Measurements from ENCODE around the gene NT5C2. TPM values are rescaled to one million over a fixed set of nuclear protein-coding genes. Genes with fewer than 3 reads are reported as not detected.
"Not testable (repeated sequence)": the region's sequence is repeated elsewhere in the genome, so short reads cannot be mapped to it uniquely, and the experiment has no call there.

Gene NT5C2
- polyA plus RNA-seq, 1 of the 3 experiments (the other 2 are of a cell fraction) = 29.6 TPM

DNA sequence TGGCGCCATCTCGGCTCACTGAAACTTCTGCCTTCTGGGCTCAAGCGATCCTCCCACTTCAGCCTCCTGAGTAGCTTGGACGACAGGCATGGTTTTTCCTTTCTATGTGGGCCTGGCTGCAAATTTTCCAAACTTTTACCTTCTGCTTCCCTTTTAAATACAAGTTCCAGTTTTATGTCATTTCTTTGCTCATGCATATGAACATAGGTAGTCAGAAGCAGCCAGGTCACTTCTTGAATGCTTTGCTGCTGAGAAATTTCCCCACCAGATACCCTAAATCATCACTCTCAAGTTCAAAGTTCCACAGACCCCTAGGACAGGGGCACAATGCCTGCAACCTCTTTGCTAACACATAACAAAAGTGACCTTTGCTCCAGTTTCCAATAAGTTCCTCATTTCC, 31.1 kb upstream of the NT5C2 start:
- Histone ChIP-seq H3K4me2 (no peak overlapping the region), H3F3A (replicated peaks; ENCODE audit: insufficient read depth) (no peaks in the 10 kb centered on the region), H3K27ac (ENCODE audit: low read depth in 2 of 2, low read length in 1 of 2) (no peak overlapping the region), H3K4me1 (ENCODE audit: control insufficient read depth in 1 of 2, insufficient read depth in 2 of 2, low read depth in 1 of 2, low read length in 1 of 2) (no peaks in the 10 kb centered on the region), H3K9me3 (no peaks in the 10 kb centered on the region), H2AFZ (ENCODE audit: low read depth) (no peak overlapping the region), H3K27me3 (ENCODE audit: insufficient read depth) (no peaks in the 10 kb centered on the region), H3K9ac (no peak overlapping the region), H3K36me3 (replicated peaks in 1 of 2; ENCODE audit: control insufficient read depth in 1 of 2, insufficient read depth in 2 of 2, low read length in 1 of 2) (no peaks in the 10 kb centered on the region), H3K4me3 (ENCODE audit: low read depth in 2 of 2, low read length in 1 of 2) (no peak overlapping the region), H3K9me2 (no peaks in the 10 kb centered on the region), H4K20me1 (ENCODE audit: insufficient read depth) (no peaks in the 10 kb centered on the region), H3K79me2 (ENCODE audit: insufficient read depth) (no peaks in the 10 kb centered on the region)
- CTCF ChIA-PET = interaction anchor here (1.0 kb wide), 1 partner anchor 307 kb away, joined by 3 read pairs; no protein-coding TSS in a partner anchor
- WGBS (ENCODE audit: low lambda C conversion rate) = 83% methylated on average over 4 of the region's 4 CpGs
- TF ChIP-seq TAF1 (IDR thresholded peaks at IDR 0.05; ENCODE audit: borderline replicate concordance, low read depth, low read length) = no peak
- no peak for TF ChIP-seq FOXJ3 (CRISPR knock-in tag; IDR thresholded peaks at IDR 0.05)
- TF ChIP-seq, protein P1, sequence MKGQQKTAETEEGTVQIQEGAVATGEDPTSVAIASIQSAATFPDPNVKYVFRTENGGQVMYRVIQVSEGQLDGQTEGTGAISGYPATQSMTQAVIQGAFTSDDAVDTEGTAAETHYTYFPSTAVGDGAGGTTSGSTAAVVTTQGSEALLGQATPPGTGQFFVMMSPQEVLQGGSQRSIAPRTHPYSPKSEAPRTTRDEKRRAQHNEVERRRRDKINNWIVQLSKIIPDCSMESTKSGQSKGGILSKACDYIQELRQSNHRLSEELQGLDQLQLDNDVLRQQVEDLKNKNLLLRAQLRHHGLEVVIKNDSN (IDR thresholded peaks at IDR 0.05; ENCODE audit: borderline replicate concordance, low read depth) = no peak
- no peak for TF ChIP-seq RFX5 (IDR thresholded peaks at IDR 0.05; ENCODE audit: low read length)
- no peak for TF ChIP-seq FOSL2 (IDR thresholded peaks at IDR 0.05; ENCODE audit: borderline replicate concordance, low read depth)
- TF ChIP-seq, protein P2, sequence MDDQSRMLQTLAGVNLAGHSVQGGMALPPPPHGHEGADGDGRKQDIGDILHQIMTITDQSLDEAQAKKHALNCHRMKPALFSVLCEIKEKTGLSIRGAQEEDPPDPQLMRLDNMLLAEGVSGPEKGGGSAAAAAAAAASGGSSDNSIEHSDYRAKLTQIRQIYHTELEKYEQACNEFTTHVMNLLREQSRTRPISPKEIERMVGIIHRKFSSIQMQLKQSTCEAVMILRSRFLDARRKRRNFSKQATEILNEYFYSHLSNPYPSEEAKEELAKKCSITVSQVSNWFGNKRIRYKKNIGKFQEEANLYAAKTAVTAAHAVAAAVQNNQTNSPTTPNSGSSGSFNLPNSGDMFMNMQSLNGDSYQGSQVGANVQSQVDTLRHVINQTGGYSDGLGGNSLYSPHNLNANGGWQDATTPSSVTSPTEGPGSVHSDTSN (IDR thresholded peaks at IDR 0.05) = no peak
- no peak for TF ChIP-seq NFIC (IDR thresholded peaks at IDR 0.05; ENCODE audit: borderline replicate concordance)
- no peak for TF ChIP-seq MXI1 (IDR thresholded peaks at IDR 0.05; ENCODE audit: low read depth, low read length)
- TF ChIP-seq TCF12 (IDR thresholded peaks at IDR 0.05) = no peak
- TF ChIP-seq, protein P3, sequence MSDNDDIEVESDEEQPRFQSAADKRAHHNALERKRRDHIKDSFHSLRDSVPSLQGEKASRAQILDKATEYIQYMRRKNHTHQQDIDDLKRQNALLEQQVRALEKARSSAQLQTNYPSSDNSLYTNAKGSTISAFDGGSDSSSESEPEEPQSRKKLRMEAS (IDR thresholded peaks at IDR 0.05; ENCODE audit: low read depth) = no peak
- TF ChIP-seq, protein P4, sequence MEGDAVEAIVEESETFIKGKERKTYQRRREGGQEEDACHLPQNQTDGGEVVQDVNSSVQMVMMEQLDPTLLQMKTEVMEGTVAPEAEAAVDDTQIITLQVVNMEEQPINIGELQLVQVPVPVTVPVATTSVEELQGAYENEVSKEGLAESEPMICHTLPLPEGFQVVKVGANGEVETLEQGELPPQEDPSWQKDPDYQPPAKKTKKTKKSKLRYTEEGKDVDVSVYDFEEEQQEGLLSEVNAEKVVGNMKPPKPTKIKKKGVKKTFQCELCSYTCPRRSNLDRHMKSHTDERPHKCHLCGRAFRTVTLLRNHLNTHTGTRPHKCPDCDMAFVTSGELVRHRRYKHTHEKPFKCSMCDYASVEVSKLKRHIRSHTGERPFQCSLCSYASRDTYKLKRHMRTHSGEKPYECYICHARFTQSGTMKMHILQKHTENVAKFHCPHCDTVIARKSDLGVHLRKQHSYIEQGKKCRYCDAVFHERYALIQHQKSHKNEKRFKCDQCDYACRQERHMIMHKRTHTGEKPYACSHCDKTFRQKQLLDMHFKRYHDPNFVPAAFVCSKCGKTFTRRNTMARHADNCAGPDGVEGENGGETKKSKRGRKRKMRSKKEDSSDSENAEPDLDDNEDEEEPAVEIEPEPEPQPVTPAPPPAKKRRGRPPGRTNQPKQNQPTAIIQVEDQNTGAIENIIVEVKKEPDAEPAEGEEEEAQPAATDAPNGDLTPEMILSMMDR (IDR thresholded peaks at IDR 0.05) = no peak
- TF ChIP-seq, protein P5, sequence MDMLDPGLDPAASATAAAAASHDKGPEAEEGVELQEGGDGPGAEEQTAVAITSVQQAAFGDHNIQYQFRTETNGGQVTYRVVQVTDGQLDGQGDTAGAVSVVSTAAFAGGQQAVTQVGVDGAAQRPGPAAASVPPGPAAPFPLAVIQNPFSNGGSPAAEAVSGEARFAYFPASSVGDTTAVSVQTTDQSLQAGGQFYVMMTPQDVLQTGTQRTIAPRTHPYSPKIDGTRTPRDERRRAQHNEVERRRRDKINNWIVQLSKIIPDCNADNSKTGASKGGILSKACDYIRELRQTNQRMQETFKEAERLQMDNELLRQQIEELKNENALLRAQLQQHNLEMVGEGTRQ (IDR thresholded peaks at IDR 0.05; ENCODE audit: borderline replicate concordance, low read depth, low read length) = no peak
- TF ChIP-seq JUND (IDR thresholded peaks at IDR 0.05) = no peak
- TF ChIP-seq YY1 (IDR thresholded peaks at IDR 0.05; ENCODE audit: low read depth) = no peak
- TF ChIP-seq RXRA (IDR thresholded peaks at IDR 0.05; ENCODE audit: borderline replicate concordance, low read depth) = no peak
- no peak for TF ChIP-seq GABPA (IDR thresholded peaks at IDR 0.05; ENCODE audit: low read depth)
- no peak for TF ChIP-seq MEF2A (IDR thresholded peaks at IDR 0.05; ENCODE audit: borderline replicate concordance, low read depth)
- no peak for TF ChIP-seq NRF1 (IDR thresholded peaks at IDR 0.05; ENCODE audit: low read depth, low read length)
- POLR2A ChIA-PET = no interaction called here
- DNase-seq = no peak

DNA sequence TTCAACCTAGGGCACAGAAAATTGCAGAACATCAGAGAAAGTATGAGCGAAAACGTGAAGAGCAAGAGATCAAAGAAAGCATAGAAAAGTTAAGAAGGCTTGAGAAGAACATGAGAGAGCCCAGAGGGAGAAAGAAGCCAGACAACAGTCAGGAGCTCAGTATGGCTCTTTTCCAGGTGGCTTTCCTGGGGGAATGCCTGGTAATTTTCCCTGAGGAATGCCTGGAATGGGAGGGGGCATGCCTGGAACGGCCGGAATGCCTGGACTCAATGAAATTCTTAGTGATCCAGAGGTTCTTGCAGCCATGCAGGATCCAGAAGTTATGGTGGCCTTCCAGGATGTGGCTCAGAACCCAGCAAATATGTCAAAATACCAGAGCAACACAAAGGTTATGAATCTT, 23.3 kb upstream of the NT5C2 start:
- H3F3A ChIP-seq (replicated peaks; ENCODE audit: insufficient read depth); H3K9me3 ChIP-seq; DNase-seq; H3K4me3 ChIP-seq (ENCODE audit: low read depth in 2 of 2, low read length in 1 of 2); H3K27me3 ChIP-seq (ENCODE audit: insufficient read depth); H2AFZ ChIP-seq (ENCODE audit: low read depth); H3K4me2 ChIP-seq; H3K36me3 ChIP-seq (replicated peaks in 1 of 2; ENCODE audit: control insufficient read depth in 1 of 2, insufficient read depth in 2 of 2, low read length in 1 of 2); H3K9me2 ChIP-seq; H4K20me1 ChIP-seq (ENCODE audit: insufficient read depth); H3K9ac ChIP-seq; H3K4me1 ChIP-seq (ENCODE audit: control insufficient read depth in 1 of 2, insufficient read depth in 2 of 2, low read depth in 1 of 2, low read length in 1 of 2); CTCF ChIA-PET; H3K27ac ChIP-seq (ENCODE audit: low read depth in 2 of 2, low read length in 1 of 2); POLR2A ChIA-PET; H3K79me2 ChIP-seq (ENCODE audit: insufficient read depth): not testable (repeated sequence)
- WGBS (ENCODE audit: low lambda C conversion rate) = 70% methylated on average over 4 of the region's 4 CpGs

Data from SK-N-SH (cell line).